NCI-H2227 treated with DMSO at 0.1 percent for 48 hours (cell line): ENCODE measurements around the gene TTC16.
A peak's percentile ranks its signal among the peaks of the same experiment; 100 is the strongest.
"Not testable (repeated sequence)": the region's sequence is repeated elsewhere in the genome, so short reads cannot be mapped to it uniquely, and the experiment has no call there.

Experiments
- DNase-seq: peaks from one replicate; lab custom pipeline; 2025; lab: John Stamatoyannopoulos, UW

The TTC16 gene

GRCh38 chr9:127769101-127769500, 53.2 kb downstream of the TTC16 start:
- DNase-seq: no peak

DNA sequence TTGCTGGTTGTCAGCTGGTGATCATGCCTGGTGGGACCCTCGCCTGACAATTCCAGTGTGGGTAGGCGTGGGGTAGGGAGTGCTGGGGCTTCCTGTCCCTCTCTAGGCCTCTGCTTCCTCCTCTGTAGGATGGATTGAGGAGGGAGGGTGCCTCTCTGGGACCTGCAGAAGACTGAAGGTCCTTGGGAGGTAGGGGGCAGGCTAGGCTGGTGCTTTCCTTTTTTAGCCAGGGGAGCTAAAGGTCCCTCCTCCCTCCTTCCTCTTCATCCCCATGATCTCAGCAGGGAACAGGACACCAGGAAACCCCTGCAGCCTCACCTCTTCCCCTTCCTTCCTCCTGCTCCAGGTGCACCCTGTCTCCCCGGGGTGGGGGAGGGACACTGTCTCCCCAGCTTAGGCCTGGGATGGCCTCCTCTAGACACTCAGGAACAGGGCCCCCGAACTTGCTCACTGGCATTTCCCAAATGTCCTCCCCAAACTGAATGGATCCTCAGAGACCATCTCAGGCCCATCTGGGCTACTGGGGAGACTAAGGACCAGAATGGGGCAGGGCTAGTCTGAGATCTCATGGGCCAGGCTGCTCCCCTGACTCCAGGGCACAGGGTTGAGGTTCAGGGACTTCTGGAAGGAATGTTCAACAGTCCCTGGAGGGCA, 54.2 kb downstream of the TTC16 start:
- DNase-seq: no peak

GRCh38 chr9:127770583-127770904, 54.7 kb downstream of the TTC16 start:
- no peak for DNase-seq

DNA sequence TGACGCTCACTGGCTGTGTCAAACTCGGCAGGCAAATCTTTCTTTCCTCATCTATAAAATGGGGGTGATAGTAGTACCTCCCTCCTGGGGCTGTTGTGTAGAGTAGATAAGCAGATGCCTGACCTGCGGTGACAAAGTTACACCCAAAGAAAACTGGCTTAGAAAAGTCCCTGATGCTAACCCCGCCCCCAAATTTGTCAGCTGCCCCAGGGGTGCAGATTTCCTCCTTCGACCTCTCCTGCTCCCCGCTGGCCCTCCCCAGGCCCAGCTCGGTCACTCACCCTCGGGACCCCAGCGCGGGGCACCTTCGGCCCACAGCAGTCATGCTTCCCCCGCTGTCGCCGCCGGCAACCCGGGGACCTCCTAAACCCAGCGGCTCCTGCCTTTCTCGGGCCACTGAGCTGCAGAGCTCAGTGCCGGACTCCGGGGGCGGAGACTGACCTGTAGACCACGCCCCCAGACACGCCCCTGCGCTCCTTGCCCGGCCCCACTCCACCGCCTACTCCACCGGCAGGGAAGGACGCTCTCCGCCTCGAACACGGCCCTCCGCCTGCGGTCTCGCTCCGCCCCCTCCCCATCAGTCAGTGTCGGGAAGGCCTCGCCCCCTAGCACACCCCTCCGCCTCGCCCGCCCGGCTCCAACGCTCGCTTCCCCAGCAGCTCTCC, 55.2 kb downstream of the TTC16 start:
- DNase-seq: peak; percentile 96

DNA sequence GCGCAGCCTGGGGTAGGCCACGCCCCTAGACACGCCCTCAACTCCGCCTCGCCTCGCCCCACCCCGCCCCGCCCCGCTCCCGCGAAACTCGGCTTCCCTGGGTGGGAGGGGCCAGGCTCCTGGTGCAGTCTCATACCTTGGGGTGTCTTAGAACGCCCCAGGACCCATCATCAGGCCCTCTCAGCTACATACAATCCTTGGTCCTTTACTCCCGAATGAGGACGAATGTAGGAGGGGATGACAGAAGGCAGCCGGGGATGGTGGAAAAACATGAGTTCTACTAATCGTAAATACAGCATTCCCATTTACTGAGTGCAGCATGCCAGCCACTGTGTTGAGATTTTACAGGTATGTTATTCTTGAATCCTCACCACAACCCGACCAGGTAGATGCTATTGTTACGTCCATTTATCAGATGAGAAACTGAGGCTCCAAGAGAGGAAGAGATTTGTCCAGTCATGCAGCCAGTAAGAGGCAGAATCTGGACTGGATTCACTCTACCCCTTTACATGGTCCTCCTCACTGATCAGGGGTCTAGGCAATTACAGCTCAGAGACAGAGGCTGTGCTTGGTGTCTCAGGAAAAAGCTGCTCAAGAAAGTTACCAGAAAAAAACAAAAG, 55.8 kb downstream of the TTC16 start:
- no peak for DNase-seq

- no peak for DNase-seq
Observed at GRCh38 chr9:127772603-127773002, 56.7 kb downstream of the TTC16 start.

- DNase-seq: no peak
Observed at GRCh38 chr9:127773272-127773671, 57.4 kb downstream of the TTC16 start.

GRCh38 chr9:127773981-127774380, 58.1 kb downstream of the TTC16 start:
- DNase-seq: no peak

- no peak for DNase-seq
Observed at GRCh38 chr9:127776195-127776923, 60.5 kb downstream of the TTC16 start.

DNA sequence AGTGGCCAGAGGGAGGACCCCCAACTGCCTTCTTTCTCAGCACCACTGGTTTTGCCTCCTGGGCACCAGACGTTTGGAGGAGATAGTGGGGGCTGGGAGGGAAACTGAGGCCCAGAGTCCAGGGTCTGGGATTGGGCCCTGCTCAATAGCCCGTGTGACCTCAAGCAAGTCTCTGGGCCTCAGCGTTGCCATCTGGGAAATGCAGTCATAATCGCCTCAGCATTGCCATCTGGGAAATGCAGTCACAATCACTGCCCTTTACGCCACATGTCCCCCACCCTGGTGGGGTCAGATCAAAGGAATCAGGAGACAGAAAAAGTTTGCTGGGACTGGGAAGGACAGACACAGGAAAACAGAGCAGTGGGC, 61.0 kb downstream of the TTC16 start:
- no peak for DNase-seq

DNA sequence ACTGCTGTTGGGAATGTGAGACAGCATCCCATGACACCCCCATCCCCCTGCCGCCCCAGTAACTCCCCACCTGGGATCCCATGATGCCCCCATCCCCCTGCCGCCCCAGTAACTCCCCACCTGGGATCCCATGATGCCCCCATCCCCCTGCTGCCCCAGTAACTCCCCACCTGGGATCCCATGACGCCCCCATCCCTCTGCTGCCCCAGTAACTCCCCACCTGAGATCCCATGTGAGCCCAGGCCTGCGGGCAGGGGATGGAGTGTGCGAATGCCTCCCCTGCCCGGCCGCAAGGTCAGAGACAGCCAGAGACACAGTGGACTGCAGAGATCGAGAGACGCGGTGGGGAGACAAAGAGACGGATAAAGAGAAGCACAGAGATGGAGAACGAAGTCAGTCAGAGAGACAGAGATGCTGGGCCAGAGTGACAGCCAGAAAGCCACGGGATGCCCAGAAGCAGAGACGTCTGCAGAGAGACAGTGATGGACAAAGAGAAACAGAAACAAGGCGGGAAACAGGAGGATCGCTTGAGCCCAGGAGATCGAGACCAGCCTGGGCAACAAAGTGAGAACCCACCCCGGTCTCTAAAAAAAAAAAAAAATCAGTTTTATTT, 61.6 kb downstream of the TTC16 start:
- no peak for DNase-seq

DNA sequence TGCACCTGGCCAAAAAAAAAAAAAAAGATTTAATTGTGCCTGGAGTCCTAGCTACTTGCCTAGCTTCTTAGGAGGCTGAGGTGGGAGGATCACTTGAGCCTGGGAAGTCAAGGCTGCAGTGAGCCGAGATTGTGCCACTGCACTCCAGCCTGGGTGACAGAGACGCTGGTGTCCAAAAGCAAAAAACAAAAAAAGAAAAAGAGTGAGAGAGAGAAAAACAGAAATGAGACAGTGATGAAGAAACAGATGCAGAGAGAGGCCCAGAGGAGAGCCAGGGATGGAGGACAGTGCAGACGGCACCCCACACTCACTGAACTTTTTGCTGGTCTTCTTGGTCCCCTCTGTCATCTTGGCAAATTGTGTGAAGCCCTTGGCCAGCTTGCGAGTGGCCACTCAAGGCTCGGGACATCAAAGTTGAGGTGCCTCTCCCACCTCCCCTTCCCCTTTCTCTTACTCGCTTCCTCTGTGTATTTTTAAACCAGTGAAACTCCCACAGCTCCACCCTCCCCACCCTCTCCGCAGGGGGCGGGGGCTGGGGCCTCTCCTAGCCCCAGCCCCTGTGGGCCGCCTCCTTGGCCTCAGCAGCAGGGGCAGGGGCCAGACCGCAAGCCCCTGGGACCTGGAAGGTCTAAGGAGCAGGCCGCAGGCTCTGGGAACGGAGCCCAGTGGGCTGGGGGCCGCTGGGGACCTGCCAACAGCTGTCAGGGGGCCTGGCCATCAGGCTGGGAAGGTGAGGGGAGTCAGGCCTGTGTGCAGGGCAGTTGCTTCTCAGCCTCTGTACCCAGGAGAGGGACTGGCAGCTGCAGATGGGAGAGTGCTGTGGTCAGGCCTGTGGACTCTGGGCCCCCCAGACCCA, 62.6 kb downstream of the TTC16 start, which contains the start of gene SH2D3C:
Gene SH2D3C, minus strand, starts transcription at position 387 of the 856 bp plus-strand sequence. Its CDS starts 39 bp downstream, at position 348.
- no peak for DNase-seq

DNA sequence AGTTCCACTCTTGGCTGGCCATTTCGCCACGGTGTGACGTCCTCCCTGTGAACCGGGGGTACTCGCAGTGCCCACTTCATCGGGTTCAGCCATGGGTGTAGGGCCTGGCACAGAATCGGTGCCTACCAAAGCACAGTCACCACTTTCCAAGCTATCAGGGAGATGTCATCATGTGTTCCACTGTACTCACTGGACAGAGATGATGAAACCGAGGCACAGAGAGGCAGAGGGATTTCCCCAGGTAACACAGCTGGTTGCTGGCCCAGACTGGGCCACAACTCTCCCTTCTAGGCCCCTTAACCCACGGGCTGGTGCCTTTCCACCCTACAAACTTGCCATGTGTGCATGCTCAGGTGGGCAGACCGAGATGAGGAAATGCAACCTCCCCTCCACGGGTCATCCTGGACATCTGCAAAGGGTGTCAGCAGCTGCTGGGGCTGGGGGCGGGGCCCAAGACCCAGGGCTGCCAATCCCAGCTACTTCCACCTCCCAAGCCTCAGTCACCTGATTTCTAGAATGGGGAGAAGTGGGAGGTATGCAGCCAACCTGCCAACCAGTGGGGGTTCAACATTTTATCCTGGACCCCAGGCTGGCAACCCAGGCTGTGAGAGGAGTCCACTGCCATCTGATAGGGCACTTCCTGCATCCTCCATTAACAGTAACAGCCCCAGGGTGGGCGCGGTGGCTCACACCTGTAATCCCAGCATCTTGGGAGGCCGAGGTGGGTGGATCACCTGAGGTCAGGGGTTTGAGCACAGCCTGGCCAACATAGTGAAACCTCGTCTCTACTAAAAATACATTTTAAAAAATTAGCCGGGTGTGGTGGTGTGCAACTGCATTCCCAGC, 63.5 kb downstream of the TTC16 start:
- DNase-seq: no peak

- DNase-seq: no peak
Observed at GRCh38 chr9:127780126-127780885, 64.4 kb downstream of the TTC16 start.

- DNase-seq: not testable (repeated sequence)
Observed at GRCh38 chr9:127780909-127781308, 65.0 kb downstream of the TTC16 start.
